ENCODE measurements around the gene SHC4. TPM values are rescaled to one million over a fixed set of nuclear protein-coding genes. Genes with fewer than 3 reads are reported as not detected.

Gene SHC4
- total RNA-seq, 1 donor from 2014 or later: 4.5 TPM

- peaks cover 3% of the 10 kb centered on the region for H3K4me1 Mint-ChIP-seq (ENCODE audit: unreplicated experiment)
- H3K27me3 Mint-ChIP-seq: no peaks in the 10 kb centered on the region
- no peak for TF ChIP-seq CTCF (conservative IDR thresholded peaks at IDR 0.05)
- DNase-seq (ENCODE audit: extremely low spot score, unreplicated experiment): no peak
- H3K4me3 Mint-ChIP-seq: no peak overlapping the region
- no peaks in the 10 kb centered on the region for H3K9me3 Mint-ChIP-seq
- no peaks in the 10 kb centered on the region for H3K36me3 Mint-ChIP-seq
- H3K27ac Mint-ChIP-seq: no peak overlapping the region
Measured at GRCh38 chr15:48941904-48942303, 21.8 kb downstream of the SHC4 start.

GRCh38 chr15:48940508-48940907, 23.2 kb downstream of the SHC4 start:
- H3K27ac Mint-ChIP-seq: no peak overlapping the region
- H3K27me3 Mint-ChIP-seq: no peaks in the 10 kb centered on the region
- no peak for TF ChIP-seq CTCF (conservative IDR thresholded peaks at IDR 0.05)
- no peaks in the 10 kb centered on the region for H3K9me3 Mint-ChIP-seq
- H3K4me3 Mint-ChIP-seq: no peak overlapping the region
- no peak for DNase-seq (ENCODE audit: extremely low spot score, unreplicated experiment)
- peaks cover 9% of the 10 kb centered on the region for H3K4me1 Mint-ChIP-seq (ENCODE audit: unreplicated experiment)
- H3K36me3 Mint-ChIP-seq: no peaks in the 10 kb centered on the region

- no peak for TF ChIP-seq CTCF (conservative IDR thresholded peaks at IDR 0.05)
- no peak for DNase-seq (ENCODE audit: extremely low spot score, unreplicated experiment)
- no peaks in the 10 kb centered on the region for H3K36me3 Mint-ChIP-seq
- peaks cover 6% of the 10 kb centered on the region for H3K4me1 Mint-ChIP-seq (ENCODE audit: unreplicated experiment)
- H3K9me3 Mint-ChIP-seq: no peaks in the 10 kb centered on the region
- no peaks in the 10 kb centered on the region for H3K27me3 Mint-ChIP-seq
- H3K4me3 Mint-ChIP-seq: no peak overlapping the region
- H3K27ac Mint-ChIP-seq: no peak overlapping the region
Measured at GRCh38 chr15:48939648-48940047, 24.1 kb downstream of the SHC4 start.

- no peaks in the 10 kb centered on the region for H3K9me3 Mint-ChIP-seq
- TF ChIP-seq CTCF (conservative IDR thresholded peaks at IDR 0.05): no peak
- no peak overlapping the region for H3K4me3 Mint-ChIP-seq
- no peaks in the 10 kb centered on the region for H3K27me3 Mint-ChIP-seq
- no peak overlapping the region for H3K27ac Mint-ChIP-seq
- no peak for DNase-seq (ENCODE audit: extremely low spot score, unreplicated experiment)
- H3K36me3 Mint-ChIP-seq: no peaks in the 10 kb centered on the region
- peaks cover 6% of the 10 kb centered on the region for H3K4me1 Mint-ChIP-seq (ENCODE audit: unreplicated experiment)
Measured at GRCh38 chr15:48937886-48938285, 25.8 kb downstream of the SHC4 start.

- TF ChIP-seq CTCF (conservative IDR thresholded peaks at IDR 0.05): no peak
- peaks cover 6% of the 10 kb centered on the region for H3K4me1 Mint-ChIP-seq (ENCODE audit: unreplicated experiment)
- no peaks in the 10 kb centered on the region for H3K27me3 Mint-ChIP-seq
- no peak overlapping the region for H3K27ac Mint-ChIP-seq
- no peak overlapping the region for H3K4me3 Mint-ChIP-seq
- no peaks in the 10 kb centered on the region for H3K36me3 Mint-ChIP-seq
- no peaks in the 10 kb centered on the region for H3K9me3 Mint-ChIP-seq
- DNase-seq (ENCODE audit: extremely low spot score, unreplicated experiment): no peak
Measured at GRCh38 chr15:48936666-48937065, 27.1 kb downstream of the SHC4 start.

- DNase-seq (ENCODE audit: extremely low spot score, unreplicated experiment): no peak
- Mint-ChIP-seq H3K36me3 (no peaks in the 10 kb centered on the region), H3K27me3 (no peaks in the 10 kb centered on the region), H3K4me3 (no peak overlapping the region), H3K9me3 (no peaks in the 10 kb centered on the region), H3K27ac (no peak overlapping the region), H3K4me1 (ENCODE audit: unreplicated experiment) (peaks cover 6% of the 10 kb centered on the region)
- no peak for TF ChIP-seq CTCF (conservative IDR thresholded peaks at IDR 0.05)
Measured at GRCh38 chr15:48935236-48935635, 28.5 kb downstream of the SHC4 start.
